Measurements from ENCODE around the gene LGALS3. TPM values are rescaled to one million over a fixed set of nuclear protein-coding genes. Genes with fewer than 3 reads are reported as not detected.

Gene LGALS3
- polyA plus RNA-seq, 1 donor (not counting 4 experiments of a cell fraction or from before 2014, with no cell fraction given) = 193 TPM

DNA sequence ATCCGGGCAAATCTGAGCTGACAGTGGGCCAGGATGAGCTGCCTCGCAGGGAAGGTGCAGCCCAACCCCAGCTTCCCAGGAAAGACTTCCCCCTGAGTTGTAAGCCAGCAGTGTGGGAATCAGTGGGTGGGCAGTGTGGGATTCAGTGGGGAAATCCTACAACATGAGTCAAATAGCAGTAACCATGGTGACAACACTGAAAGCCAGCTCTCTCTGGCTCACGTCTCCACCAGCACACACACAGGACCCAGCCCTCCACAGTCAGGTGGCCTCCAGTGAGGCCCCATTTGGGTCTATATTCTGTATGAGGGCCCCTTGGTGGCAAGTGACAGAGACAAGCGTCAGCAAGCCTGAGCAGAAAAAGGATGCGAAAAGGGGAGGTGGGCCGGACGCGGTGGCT lies 6.0 kb upstream of the LGALS3 start:
- H3K27ac ChIP-seq (ENCODE audit: control insufficient read depth, insufficient read depth, low read length) = no peak overlapping the region
- H3K79me2 ChIP-seq (ENCODE audit: control insufficient read depth, insufficient read depth, low read length) = no peaks in the 10 kb centered on the region
- H4K20me1 ChIP-seq (ENCODE audit: control insufficient read depth, extremely low read depth, insufficient read depth, low read length) = no peaks in the 10 kb centered on the region
- FAIRE-seq (no peak), DNase-seq (ENCODE audit: low read depth, low spot score) (no peak)
- H3K9ac ChIP-seq (ENCODE audit: control insufficient read depth, extremely low read depth, insufficient read depth, low read length) = peak overlapping the region; percentile 6
- no peak overlapping the region for H3K4me3 ChIP-seq (ENCODE audit: control insufficient read depth in 2 of 3, extremely low read depth in 1 of 3, insufficient read depth in 2 of 3, low read depth in 1 of 3, low read length in 3 of 3)
- TF ChIP-seq, protein P1, sequence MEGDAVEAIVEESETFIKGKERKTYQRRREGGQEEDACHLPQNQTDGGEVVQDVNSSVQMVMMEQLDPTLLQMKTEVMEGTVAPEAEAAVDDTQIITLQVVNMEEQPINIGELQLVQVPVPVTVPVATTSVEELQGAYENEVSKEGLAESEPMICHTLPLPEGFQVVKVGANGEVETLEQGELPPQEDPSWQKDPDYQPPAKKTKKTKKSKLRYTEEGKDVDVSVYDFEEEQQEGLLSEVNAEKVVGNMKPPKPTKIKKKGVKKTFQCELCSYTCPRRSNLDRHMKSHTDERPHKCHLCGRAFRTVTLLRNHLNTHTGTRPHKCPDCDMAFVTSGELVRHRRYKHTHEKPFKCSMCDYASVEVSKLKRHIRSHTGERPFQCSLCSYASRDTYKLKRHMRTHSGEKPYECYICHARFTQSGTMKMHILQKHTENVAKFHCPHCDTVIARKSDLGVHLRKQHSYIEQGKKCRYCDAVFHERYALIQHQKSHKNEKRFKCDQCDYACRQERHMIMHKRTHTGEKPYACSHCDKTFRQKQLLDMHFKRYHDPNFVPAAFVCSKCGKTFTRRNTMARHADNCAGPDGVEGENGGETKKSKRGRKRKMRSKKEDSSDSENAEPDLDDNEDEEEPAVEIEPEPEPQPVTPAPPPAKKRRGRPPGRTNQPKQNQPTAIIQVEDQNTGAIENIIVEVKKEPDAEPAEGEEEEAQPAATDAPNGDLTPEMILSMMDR (optimal IDR thresholded peaks at IDR 0.05 in 1 of 3, IDR thresholded peaks at IDR 0.05 in 1 of 3, conservative IDR thresholded peaks at IDR 0.05 in 1 of 3; ENCODE audit: extremely low read depth in 1 of 3, insufficient read depth in 2 of 3, low read length in 3 of 3) = no peak
- no peak for TF ChIP-seq EZH2 (IDR thresholded peaks at IDR 0.05; ENCODE audit: low read length)
- H2AFZ ChIP-seq (ENCODE audit: control insufficient read depth, low read length) = no peak overlapping the region
- H3K27me3 ChIP-seq (ENCODE audit: control insufficient read depth, extremely low read depth, insufficient read depth, low read length) = no peaks in the 10 kb centered on the region
- dilution Hi-C loops (cut with MboI; ENCODE audit: extremely low pct_ligation_motif_present, low sequenced_read_pairs) = no loop called here
- no peaks in the 10 kb centered on the region for H3K9me1 ChIP-seq (ENCODE audit: control insufficient read depth, extremely low read depth, insufficient read depth, low read length)
- H3K4me2 ChIP-seq (ENCODE audit: control insufficient read depth, extremely low read depth, insufficient read depth, low read depth, low read length) = peak overlapping the region; percentile 12
- no peaks in the 10 kb centered on the region for H3K9me3 ChIP-seq (ENCODE audit: control insufficient read depth, low read depth, low read length)
- H3K4me1 ChIP-seq (ENCODE audit: control insufficient read depth, extremely low read depth, insufficient read depth, low read length) = peaks cover 36% of the 10 kb centered on the region
- no peaks in the 10 kb centered on the region for H3K36me3 ChIP-seq (ENCODE audit: control insufficient read depth in 2 of 2, extremely low read depth in 1 of 2, insufficient read depth in 2 of 2, low read length in 2 of 2)

DNA sequence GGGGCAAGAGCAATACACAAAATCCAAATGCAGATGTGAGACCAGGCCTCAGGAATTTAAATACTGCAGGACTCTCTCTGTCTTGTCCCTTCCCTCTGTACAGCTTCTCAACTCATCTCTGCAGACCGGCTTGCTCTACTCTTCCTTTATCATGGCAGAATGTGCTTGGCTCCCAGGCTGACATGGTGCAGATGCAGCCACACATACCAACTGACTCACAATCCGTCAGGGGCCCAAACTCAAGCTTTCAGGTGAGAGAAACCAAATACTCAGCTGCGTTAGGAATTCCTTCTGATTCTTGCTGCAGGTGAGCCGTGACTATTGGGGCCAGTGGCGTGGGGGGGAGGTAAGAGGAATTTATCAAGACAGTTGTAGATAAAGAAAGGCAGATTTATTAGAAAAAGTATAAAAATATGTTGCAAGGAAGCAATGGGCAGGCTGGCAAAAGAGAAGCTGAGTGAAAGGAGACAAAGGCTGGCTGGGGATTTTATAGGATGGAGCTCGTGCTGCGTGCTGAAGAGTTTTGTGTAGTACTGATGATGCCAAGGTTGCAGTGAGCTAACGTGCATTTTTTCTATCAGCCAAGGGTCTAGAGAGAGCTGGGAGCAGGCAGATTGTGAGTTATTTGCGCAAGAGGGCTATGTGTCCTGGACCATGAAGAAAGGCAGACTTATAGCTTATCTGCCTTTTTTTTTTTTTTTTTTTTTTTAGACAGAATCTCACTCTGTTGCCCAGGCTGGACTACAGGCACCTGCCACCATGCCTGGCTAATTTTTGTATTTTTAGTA lies 5.0 kb upstream of the LGALS3 start:
- Histone ChIP-seq H3K27ac (ENCODE audit: control insufficient read depth, insufficient read depth, low read length) (no peak overlapping the region), H3K27me3 (ENCODE audit: control insufficient read depth, extremely low read depth, insufficient read depth, low read length) (no peaks in the 10 kb centered on the region), H3K9ac (ENCODE audit: control insufficient read depth, extremely low read depth, insufficient read depth, low read length) (no peak overlapping the region), H3K9me3 (ENCODE audit: control insufficient read depth, low read depth, low read length) (no peaks in the 10 kb centered on the region), H3K79me2 (ENCODE audit: control insufficient read depth, insufficient read depth, low read length) (no peaks in the 10 kb centered on the region), H3K36me3 (ENCODE audit: control insufficient read depth in 2 of 2, extremely low read depth in 1 of 2, insufficient read depth in 2 of 2, low read length in 2 of 2) (no peaks in the 10 kb centered on the region), H3K4me2 (ENCODE audit: control insufficient read depth, extremely low read depth, insufficient read depth, low read depth, low read length) (no peak overlapping the region), H2AFZ (ENCODE audit: control insufficient read depth, low read length) (no peak overlapping the region), H3K9me1 (ENCODE audit: control insufficient read depth, extremely low read depth, insufficient read depth, low read length) (no peaks in the 10 kb centered on the region), H4K20me1 (ENCODE audit: control insufficient read depth, extremely low read depth, insufficient read depth, low read length) (no peaks in the 10 kb centered on the region), H3K4me1 (ENCODE audit: control insufficient read depth, extremely low read depth, insufficient read depth, low read length) (peaks cover 38% of the 10 kb centered on the region), H3K4me3 (ENCODE audit: control insufficient read depth in 2 of 3, extremely low read depth in 1 of 3, insufficient read depth in 2 of 3, low read depth in 1 of 3, low read length in 3 of 3) (no peak overlapping the region)
- DNase-seq (ENCODE audit: low read depth, low spot score) = no peak
- no peak for FAIRE-seq
- dilution Hi-C loops (cut with MboI; ENCODE audit: extremely low pct_ligation_motif_present, low sequenced_read_pairs) = no loop called here
- TF ChIP-seq, protein P1 (optimal IDR thresholded peaks at IDR 0.05 in 1 of 3, IDR thresholded peaks at IDR 0.05 in 1 of 3, conservative IDR thresholded peaks at IDR 0.05 in 1 of 3; ENCODE audit: extremely low read depth in 1 of 3, insufficient read depth in 2 of 3, low read length in 3 of 3) = no peak
- no peak for TF ChIP-seq EZH2 (IDR thresholded peaks at IDR 0.05; ENCODE audit: low read length)

All from keratinocyte (primary cell).